GM12891 (cell line): ENCODE results near the gene TTC39A.

Experiments used
- POLR2A ChIP-seq: IDR thresholded peaks from 2 replicates; pipeline ENCODE4 v1.6.1; 2011; ENCODE audit warnings: low read depth, low read length, control low read depth
- POLR2AphosphoS5 ChIP-seq: IDR thresholded peaks from 2 replicates; pipeline ENCODE4 v1.6.1; 2011; ENCODE audit warnings: low read depth, low read length, control low read depth
- SPI1 ChIP-seq: IDR thresholded peaks from 2 replicates; pipeline ENCODE4 v1.6.1; 2011; ENCODE audit warnings: low read depth, low read length, control low read depth
- TAF1 ChIP-seq: IDR thresholded peaks from 2 replicates; pipeline ENCODE4 v1.6.1; 2011; ENCODE audit warnings: low read depth, low read length, control low read depth

DNA sequence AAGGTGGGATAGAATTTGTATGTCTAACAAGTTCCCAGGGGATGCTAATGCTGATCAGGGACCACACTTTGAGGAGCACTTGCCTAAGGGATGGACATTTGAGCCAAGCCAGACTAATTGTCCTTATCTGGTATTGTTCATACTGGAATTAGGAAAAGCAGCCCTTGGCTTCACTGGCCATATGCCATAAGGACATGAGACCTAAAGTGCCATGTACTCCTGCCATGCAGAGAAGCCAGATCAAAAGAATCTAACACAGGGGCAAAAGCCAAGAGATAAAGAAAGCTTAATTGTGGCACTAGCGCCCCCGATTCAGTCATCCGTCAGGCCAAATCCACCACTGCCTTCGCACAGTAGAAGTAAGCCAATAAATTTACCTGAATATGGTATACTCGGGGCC is 48.6 kb downstream of the TTC39A start:
- TF ChIP-seq POLR2AphosphoS5: no peak
- TF ChIP-seq POLR2A: no peak
- TF ChIP-seq TAF1: no peak
- no peak for TF ChIP-seq SPI1
